ENCODE results near the gene C20orf144. TPM values are rescaled to one million over a fixed set of nuclear protein-coding genes. Genes with fewer than 3 reads are reported as not detected.
A peak's percentile ranks its signal among the peaks of the same experiment; 100 is the strongest.

C20orf144 gene
- total and polyA plus RNA-seq, 9 of the 15 experiments (the other 6 are each of a cell fraction or from before 2014, with no cell fraction given) = 0.04 to 0.23 (median 0.11) TPM; not detected in 2

- no peak for TF ChIP-seq HMBOX1 (IDR thresholded peaks at IDR 0.05)
- no peak for TF ChIP-seq BACH1 (tag; IDR thresholded peaks at IDR 0.05)
- peak; percentile 96 for TF ChIP-seq PKNOX1 (IDR thresholded peaks at IDR 0.05)
- no peak for TF ChIP-seq POLR3G (IDR thresholded peaks at IDR 0.05; ENCODE audit: extremely low read depth, insufficient read length, insufficient replicate concordance)
- TF ChIP-seq TSHZ1 (CRISPR knock-in tag; IDR thresholded peaks at IDR 0.05) = no peak
- TF ChIP-seq FOXK2 (conservative IDR thresholded peaks at IDR 0.05 in 1 of 2, IDR thresholded peaks at IDR 0.05 in 1 of 2; ENCODE audit: low read depth in 2 of 2) = peak; percentile 49 to 68; a peak in 2 of 4 replicates
- peak; percentile 41; the same call in 1 of the 2 replicates for TF ChIP-seq EP400 (IDR thresholded peaks at IDR 0.05)
- TF ChIP-seq ZFP1 (CRISPR knock-in tag; IDR thresholded peaks at IDR 0.05) = no peak
- TF ChIP-seq U2AF2 (optimal IDR thresholded peaks at IDR 0.05; ENCODE audit: low read depth, low read length) = no peak
- TF ChIP-seq CEBPB (tag; IDR thresholded peaks at IDR 0.05) = no peak
- TF ChIP-seq HSF4 (CRISPR knock-in tag; IDR thresholded peaks at IDR 0.05; ENCODE audit: borderline replicate concordance) = no peak
- no peak for TF ChIP-seq ZNF561 (CRISPR knock-in tag; conservative IDR thresholded peaks at IDR 0.05)
- no peak for TF ChIP-seq ZNF121 (CRISPR knock-in tag; conservative IDR thresholded peaks at IDR 0.05)
- TF ChIP-seq KLF1 (tag; IDR thresholded peaks at IDR 0.05) = 0 out of 2 replicates have a peak, but pooled peaks have one; percentile 56
- TF ChIP-seq MAFF (IDR thresholded peaks at IDR 0.05; ENCODE audit: low read length) = no peak
- no peak for TF ChIP-seq ARHGAP35 (IDR thresholded peaks at IDR 0.05; ENCODE audit: partially characterized antibody)
- TF ChIP-seq GATAD2B (IDR thresholded peaks at IDR 0.05; ENCODE audit: borderline replicate concordance) = no peak
- TF ChIP-seq ARID3B (CRISPR knock-in tag; IDR thresholded peaks at IDR 0.05; ENCODE audit: borderline replicate concordance) = no peak
- no peak for TF ChIP-seq ZNF655 (CRISPR knock-in tag; IDR thresholded peaks at IDR 0.05)
- no peak for TF ChIP-seq CSDE1 (IDR thresholded peaks at IDR 0.05)
- TF ChIP-seq SMARCC2 (IDR thresholded peaks at IDR 0.05; ENCODE audit: low read depth) = no peak
Measured at GRCh38 chr20:33709905-33710541, 47.9 kb downstream of the C20orf144 start (continued).

All from K562 (cell line).